ENCODE data around the gene SLC44A2.

SLC44A2 gene

DNA sequence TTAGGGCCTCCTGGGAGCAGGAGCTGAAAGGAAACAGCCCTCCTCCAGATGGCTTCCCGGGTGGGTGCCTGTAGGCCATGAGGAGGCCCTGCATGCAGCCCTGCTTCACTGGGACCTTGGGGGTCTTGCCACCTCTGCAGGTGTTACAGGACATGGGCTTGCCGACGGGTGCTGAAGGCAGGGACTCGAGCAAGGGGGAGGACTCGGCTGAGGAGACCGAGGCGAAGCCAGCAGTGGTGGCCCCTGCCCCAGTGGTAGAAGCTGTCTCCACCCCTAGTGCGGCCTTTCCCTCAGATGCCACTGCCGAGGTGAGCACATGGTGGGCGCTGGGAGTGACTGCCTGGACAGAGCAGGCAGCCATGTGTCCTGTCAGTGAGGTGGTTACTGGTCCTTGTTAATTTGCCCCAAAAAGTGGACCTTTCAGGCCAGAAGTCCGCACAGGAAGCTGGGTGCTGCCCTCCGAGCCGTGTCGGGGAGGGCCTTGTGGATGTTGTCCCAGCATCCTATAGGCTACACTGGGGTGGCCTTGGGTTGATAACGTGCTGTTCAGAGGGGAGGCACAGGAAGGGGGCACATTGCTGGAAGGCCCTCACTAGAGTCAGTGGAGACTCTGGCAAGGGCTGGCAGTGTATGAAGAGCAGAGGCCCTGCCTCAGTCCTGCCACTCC, 57.2 kb downstream of the SLC44A2 start:
- no peak for DNase-seq (ENCODE audit: low spot score)

DNA sequence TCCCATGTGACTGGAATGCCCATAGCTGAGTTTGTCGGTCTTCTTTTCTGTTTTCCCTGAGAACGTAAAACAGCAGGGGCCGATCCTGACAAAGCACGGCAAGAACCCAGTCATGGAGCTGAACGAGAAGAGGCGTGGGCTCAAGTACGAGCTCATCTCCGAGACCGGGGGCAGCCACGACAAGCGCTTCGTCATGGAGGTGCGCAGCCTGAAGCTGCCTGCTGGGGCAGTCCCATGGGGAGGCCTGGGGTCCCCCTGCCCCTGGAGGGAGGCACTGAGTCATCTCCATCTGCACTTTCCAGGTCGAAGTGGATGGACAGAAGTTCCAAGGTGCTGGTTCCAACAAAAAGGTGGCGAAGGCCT, 57.7 kb downstream of the SLC44A2 start:
- no peak for DNase-seq (ENCODE audit: low spot score)

DNA sequence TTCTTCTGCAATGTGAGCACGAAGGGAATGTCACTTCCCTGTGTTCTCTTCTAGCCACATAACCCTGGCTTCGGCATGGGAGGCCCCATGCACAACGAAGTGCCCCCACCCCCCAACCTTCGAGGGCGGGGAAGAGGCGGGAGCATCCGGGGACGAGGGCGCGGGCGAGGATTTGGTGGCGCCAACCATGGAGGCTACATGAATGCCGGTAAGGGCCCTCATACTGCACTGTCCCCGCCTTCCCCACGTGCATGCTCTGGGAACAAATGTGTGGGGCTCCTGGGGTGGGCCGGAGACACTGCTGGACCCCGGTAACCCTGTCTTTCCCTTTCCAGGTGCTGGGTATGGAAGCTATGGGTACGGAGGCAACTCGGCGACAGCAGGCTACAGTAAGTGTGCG, 58.2 kb downstream of the SLC44A2 start:
- no peak for DNase-seq (ENCODE audit: low spot score)

DNA sequence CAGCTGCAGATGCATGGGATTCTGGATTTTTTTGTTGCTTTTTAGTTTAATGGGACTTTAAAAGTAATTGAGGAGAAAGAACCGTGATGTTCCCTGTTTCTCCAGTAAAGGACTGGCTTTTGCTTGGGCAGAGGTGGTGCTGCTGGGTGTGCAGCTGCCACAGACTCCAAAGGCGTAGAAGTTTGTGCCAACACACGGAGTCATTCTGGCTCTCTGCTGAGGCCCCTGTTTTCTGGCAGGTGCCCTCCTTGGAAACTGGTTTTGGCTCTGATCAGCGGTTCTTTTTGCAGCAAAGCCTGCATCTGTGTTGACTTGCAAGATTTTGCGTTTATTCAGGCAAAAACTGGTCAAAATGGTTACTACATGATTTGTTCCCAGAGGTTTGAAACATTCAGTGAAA, 59.9 kb downstream of the SLC44A2 start:
- DNase-seq (ENCODE audit: low spot score), result peak; percentile 37

DNA sequence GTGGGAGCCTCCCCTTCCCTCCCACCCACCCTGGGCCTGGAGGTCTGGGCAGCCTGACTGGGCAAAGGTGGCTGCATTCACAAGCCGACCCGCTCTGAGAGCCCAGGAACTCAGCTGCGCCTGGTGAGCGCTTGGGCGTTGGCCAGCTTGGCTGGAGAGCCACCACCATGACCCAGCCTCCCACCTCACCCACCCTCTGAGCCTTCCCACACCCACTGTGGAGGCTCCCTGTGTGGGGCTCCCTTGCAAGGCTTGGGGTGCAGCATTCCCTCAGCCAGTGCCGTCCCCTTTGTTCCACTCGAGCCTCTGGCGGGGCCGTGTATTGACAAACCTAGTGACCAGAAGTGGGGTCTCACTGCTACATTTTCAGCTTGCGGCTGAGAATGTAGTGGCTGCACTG, 60.8 kb downstream of the SLC44A2 start:
- no peak for DNase-seq (ENCODE audit: low spot score)

DNA sequence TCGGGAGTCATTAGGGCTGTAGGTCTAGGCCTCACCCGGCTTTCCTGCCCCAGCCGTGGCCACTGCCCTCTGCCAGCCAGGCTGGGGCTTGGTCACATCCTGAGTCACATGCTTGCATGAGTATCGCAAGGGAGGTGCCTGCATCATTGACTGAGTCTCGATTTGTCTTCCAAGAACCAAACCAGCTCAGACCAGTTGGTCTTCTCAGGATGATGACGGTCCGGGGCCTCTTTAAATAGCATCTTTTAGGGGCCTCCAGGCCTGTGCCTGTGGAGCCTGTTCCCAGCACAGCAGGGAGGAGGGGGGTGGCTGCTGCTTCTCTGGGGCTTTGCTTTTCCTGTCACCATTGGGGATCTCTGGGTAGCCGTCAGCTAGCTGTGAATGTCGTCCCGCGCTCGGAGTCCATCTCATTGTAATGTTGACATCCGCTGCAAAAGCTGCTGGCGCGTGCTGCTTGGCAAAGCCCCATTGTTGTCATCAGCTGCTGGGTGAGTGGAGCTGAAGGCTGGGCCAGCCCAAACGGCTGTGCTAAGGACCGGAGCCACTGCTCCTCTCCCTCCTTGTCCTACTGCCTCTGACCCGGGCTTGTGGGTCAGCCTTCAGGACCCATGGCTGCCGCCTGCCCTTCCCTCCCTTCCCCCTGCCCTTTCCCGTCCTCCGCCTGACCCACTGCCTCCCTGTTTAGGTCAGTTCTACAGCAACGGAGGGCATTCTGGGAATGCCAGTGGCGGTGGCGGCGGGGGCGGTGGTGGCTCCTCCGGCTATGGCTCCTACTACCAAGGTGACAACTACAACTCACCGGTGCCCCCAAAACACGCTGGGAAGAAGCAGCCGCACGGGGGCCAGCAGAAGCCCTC, 61.5 kb downstream of the SLC44A2 start:
- DNase-seq (ENCODE audit: low spot score), result peak; percentile 78

DNA sequence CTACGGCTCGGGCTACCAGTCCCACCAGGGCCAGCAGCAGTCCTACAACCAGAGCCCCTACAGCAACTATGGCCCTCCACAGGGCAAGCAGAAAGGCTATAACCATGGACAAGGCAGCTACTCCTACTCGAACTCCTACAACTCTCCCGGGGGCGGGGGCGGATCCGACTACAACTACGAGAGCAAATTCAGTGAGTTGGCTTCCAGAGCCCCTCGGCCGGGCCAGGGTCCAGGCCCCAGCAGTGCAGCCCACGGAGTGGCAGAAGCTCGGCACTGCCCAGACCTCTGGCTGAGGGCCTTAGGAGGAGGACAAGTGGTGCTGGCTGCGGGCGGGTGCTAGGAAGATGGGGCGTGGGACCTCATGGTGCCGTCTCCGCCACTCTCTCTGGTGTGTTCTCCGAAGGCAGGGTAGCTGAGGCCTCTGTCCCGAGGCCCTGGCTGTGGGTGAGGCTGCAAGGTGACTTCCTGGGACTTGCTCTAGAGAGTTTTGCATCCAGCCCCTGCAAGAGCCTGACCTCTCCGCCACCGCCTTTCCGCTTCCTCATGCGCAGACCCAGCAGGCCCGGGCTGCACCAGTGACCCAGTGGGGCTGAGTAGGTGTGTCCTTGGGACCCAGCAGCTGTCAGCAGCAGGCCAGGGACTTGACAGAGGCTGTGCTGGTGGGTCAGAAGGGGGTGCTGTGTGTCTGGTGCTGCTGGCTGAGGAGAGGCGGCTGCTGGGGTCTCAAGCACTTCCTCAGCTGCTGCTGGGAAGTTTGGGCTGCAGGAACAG, 62.4 kb downstream of the SLC44A2 start:
- no peak for DNase-seq (ENCODE audit: low spot score)

DNA sequence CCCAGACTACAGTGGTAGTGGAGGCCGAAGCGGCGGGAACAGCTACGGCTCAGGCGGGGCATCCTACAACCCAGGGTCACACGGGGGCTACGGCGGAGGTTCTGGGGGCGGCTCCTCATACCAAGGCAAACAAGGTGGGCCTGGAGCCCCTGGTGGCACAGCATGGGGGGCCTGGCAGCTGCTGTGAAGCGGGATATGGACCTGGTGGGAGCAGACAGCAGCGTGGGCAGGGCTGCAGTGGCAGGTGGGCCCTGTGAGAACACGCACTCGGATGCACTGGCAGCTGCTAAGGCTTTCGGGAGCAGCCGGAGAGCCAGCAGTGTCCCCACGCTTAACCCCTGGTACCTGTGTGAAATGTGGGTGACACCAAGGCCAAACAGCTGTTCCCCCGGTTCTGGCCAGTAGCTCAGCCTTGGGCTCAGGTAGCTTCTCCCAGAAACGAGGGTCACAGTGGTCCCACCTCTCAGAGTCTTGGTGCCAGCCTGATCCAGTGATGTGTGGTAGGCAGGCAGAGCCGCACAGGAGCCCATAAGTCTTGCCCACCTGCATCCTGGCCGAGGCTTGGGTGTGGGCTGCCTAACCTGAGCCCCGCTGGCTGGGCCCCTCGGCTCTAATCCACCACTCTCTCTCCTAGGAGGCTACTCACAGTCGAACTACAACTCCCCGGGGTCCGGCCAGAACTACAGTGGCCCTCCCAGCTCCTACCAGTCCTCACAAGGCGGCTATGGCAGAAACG, 63.4 kb downstream of the SLC44A2 start:
- no peak for DNase-seq (ENCODE audit: low spot score)

DNA sequence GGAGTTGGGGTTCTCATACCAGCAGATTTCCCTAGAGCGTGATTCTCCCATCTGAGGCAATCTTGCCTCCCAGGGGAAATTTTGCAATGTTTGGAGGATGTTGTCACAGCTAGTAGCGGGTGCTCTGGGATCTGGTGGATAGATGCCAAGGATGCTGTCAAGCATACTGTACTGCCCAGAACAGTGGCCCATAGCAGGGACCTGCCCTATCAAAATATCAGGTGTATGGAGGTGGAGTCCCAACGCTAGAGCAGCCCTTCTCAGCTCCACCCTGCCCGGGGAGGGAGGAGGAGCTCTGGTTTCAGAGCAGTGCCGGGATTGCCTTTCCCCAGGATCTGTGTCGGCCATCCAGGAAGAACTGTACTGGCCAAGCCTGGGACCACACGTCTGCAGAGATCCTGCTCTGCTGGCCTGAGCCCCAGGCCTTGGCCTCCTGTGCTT, 65.0 kb downstream of the SLC44A2 start:
- DNase-seq (ENCODE audit: low spot score), result no peak

DNA sequence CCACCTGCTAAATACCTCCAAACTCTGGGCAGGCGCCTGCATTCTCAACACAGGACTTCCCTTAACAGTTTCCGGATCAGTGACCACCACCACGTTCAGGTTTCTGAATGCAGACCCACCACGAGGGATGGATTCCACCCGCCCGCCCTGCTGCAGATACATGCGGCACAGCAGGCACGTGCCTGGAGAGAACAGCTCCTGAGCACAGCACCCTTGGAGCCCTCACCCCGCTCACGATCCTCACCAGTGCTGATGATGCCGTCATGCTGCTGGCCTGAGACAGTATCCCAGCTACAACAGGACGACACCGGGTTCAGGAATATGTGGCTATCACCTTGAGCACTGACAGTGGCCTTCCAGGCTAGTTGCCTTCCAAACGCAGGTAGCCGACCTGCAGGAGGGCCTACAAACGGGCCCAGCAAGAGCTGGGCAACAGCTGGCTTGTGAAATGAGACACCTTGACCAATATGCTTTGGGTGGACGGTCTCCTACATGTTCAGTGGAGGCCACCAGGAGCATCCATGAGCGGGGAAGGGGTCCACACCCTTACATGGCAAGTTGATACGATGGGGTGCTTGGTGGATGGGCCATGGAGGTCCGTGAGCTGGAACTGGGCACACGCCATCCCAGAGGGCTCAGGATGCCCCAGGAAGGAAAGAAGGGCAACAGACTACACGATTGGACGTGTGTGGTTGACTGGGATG, 66.0 kb downstream of the SLC44A2 start:
- DNase-seq (ENCODE audit: low spot score), result no peak

DNA sequence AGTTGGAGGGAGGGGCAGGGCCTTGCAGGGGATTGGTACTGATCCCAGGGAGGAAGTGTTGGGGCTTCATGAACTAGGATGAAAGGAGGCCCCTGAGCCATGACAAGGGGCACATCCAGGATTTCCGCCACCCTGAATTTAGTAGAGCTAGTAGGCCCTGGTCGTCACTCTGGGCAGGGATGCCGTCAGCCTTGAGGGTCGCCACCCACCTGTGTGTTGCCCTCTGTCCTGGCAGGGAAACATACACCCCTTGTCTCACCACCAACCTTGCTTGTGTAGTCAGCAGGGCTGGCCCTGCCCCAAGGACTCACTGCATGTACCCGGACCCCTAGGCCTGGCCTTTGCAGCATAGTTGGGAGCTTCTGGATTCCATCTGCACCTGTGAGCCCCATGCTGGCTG, 66.5 kb downstream of the SLC44A2 start:
- no peak for DNase-seq (ENCODE audit: low spot score)

DNA sequence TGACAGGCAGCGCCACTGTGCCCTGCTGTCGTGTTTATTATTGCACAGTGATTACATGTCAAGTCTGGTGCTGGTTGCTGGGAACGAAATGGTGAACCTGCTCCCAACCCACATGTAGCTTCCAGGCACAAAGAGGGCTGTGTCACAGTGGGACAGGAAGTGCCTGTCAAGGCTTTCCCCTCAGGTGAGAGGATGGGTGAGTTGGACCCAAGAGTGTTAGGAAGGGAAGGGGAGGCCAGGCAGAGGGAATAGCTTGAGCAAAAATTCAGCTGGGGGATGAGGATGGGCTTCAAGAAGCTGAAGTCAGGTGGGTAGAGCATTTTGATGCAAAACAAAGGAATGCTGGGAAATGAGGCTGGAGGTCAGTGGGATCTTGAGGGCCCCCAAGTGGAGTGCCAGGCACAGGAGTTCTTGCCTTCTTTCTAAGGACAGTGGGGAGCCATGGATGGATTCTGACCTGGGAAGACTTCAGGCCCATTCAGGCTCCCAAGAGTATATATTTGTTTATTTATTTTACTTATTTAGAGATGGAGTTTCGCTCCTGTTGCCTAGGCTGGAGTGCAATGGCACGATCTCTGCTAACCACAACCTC, 67.4 kb downstream of the SLC44A2 start:
- DNase-seq (ENCODE audit: low spot score), result no peak

All from pons (tissue), 1 donor.